Measurements from ENCODE around the gene SNX32.

DNA sequence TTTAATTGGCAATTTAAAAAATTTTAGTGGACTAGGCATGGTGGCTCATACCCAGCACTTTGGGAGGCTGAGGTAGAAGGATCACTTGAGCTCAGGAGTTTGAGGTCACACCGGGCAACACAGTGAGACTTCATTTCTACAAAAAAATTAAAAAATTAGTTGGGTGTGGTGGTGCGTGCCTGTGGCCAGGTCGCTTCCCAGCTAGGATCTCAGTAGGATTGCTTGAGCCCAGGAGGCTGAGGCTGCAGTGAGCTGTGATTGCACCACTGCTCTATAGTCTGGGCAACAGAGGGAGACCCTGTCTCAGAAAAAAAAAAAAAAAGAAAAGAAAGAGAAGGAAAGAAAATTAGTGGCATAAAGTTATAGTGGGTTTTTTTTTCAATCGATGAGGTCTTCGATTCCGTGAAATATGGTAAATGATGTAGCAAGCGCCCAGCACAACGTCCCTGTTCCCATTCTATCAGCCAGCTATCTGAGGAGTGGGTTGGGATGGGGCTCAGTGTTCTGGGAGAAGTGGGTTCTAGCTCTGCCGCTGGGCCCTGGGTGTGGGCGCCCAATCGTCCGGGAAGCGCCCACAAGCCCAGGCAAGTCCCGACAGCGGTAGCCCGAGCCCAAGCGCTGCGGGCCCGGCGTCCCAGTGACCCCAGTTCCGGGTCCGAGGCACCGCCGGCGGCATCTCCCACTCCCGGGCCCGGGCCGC, 65.0 kb downstream of the SNX32 start:
- TF ChIP-seq, protein P1, sequence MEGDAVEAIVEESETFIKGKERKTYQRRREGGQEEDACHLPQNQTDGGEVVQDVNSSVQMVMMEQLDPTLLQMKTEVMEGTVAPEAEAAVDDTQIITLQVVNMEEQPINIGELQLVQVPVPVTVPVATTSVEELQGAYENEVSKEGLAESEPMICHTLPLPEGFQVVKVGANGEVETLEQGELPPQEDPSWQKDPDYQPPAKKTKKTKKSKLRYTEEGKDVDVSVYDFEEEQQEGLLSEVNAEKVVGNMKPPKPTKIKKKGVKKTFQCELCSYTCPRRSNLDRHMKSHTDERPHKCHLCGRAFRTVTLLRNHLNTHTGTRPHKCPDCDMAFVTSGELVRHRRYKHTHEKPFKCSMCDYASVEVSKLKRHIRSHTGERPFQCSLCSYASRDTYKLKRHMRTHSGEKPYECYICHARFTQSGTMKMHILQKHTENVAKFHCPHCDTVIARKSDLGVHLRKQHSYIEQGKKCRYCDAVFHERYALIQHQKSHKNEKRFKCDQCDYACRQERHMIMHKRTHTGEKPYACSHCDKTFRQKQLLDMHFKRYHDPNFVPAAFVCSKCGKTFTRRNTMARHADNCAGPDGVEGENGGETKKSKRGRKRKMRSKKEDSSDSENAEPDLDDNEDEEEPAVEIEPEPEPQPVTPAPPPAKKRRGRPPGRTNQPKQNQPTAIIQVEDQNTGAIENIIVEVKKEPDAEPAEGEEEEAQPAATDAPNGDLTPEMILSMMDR (IDR thresholded peaks at IDR 0.05; ENCODE audit: insufficient read depth, low read length, poor library complexity, severe bottlenecking), result no peak
- no peak for TF ChIP-seq EZH2phosphoT487 (conservative IDR thresholded peaks at IDR 0.05; ENCODE audit: low read length)

Data from SU-DHL-6 (cell line).